22Rv1 (cell line): ENCODE results near the gene RANBP1.
"Not testable (repeated sequence)": the region's sequence is repeated elsewhere in the genome, so short reads cannot be mapped to it uniquely, and the experiment has no call there.

Experiments
- H3K27ac ChIP-seq: fragments of 450-650 bp; 2 replicates; pipeline ENCODE4 v1.5.1; 2017
- ZFX ChIP-seq: fragments of 450-650 bp; IDR thresholded peaks from 2 replicates; pipeline ENCODE4 v1.6.1; 2017; ENCODE audit warnings: antibody characterized with exemption, borderline replicate concordance
- TF ChIP-seq, protein P1 (sequence below): fragments of 450-650 bp; IDR thresholded peaks from 2 replicates; pipeline ENCODE4 v1.5.1; 2017; ENCODE audit warnings: mild to moderate bottlenecking

Gene RANBP1

DNA sequence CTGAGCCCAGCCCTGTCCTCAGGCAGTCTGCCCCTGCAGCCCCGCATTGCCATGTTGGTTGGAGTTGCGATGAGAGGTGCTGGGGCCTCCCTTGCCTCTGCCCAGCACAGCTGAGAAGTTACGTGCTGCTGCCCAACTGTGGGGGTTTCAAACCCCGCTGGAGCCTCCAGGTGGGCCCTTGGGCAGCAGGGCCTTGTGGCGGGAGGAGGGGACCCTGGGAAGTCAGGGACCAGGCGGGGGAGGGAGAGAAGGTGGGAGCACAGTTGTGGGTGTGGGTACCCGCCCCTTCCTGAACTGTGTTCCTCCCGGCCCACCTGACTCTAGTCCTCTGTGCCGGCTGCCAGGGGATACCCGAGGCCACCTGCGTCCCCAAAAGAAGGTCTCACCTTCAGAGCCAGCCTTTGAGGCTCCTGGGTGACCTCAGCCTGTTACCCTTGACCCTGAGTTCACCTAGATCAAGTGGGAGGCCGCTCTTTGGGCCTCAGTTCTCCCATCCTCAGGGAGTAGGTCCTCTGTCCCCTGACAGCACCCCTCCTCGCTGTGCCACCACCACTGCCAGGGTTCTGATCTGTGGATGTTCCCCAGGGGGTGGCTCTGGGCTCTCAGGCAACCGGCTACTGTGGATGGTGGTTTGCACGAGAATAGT is 42.6 kb downstream of the RANBP1 start:
- TF ChIP-seq ZFX: no peak
- TF ChIP-seq, protein P1, sequence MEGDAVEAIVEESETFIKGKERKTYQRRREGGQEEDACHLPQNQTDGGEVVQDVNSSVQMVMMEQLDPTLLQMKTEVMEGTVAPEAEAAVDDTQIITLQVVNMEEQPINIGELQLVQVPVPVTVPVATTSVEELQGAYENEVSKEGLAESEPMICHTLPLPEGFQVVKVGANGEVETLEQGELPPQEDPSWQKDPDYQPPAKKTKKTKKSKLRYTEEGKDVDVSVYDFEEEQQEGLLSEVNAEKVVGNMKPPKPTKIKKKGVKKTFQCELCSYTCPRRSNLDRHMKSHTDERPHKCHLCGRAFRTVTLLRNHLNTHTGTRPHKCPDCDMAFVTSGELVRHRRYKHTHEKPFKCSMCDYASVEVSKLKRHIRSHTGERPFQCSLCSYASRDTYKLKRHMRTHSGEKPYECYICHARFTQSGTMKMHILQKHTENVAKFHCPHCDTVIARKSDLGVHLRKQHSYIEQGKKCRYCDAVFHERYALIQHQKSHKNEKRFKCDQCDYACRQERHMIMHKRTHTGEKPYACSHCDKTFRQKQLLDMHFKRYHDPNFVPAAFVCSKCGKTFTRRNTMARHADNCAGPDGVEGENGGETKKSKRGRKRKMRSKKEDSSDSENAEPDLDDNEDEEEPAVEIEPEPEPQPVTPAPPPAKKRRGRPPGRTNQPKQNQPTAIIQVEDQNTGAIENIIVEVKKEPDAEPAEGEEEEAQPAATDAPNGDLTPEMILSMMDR: no peak
- no peak overlapping the region for H3K27ac ChIP-seq

DNA sequence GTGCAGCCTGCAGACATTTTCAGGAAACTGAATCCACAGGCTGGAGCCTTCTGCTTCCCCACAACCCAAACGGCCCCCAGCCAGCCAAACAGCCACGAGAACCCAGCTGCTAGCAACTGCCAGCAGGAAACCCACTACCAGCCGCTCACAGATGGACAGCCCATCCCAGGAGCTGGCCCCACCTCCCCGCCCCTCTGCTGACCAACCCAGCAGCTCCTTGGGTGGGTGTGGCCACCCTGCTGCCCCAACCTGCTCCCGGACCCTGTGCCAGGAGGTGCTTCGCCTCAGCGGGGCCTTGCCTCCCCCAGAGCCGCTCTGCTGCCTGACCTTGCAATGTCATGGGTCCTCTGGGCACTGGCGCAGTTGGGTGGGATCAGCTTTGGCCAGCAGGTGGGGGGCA is 43.2 kb downstream of the RANBP1 start:
- H3K27ac ChIP-seq: no peak overlapping the region
- TF ChIP-seq, protein P1: no peak
- no peak for TF ChIP-seq ZFX

DNA sequence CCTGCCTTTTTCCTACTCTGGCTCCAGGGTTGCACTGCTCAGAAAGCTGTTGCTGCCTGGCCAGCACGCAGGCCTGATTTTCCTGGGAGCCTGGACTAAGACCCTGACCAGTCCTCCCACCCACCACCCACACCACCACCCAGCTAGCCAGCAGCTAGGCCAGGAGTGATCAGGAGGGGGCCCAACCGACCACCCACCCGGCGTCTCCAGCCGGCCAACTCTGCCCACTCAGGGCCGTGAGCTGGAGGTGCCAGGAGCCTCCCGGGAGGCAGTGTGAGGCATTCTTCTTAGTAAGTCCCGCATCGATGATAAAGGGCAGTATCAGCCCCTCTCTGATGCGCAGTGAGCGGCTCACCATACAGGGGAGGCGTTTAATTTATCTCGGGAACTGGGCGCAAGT is 43.6 kb downstream of the RANBP1 start:
- not testable (repeated sequence) for H3K27ac ChIP-seq

DNA sequence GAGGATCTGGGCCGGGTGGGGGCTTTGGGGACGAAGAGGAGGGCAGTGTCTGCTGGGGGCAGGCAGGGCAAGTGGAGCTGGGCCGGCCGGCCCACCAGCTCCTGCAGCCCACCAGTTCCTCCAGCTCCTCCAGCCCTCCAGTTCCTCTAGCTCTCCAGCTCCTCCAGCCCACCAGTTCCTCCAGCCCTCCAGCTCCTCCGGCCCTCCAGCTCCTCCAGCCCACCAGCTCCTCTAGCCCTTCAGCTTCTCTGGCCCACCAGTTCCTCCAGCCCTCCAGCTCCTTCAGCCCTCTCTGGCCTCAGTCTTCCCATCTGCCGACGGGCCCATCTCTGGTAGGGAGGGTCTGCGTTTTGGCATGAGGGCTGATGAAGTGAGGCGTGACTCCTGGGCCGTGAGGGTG is 44.1 kb downstream of the RANBP1 start:
- TF ChIP-seq, protein P1: no peak
- TF ChIP-seq ZFX: no peak
- H3K27ac ChIP-seq: no peak overlapping the region

DNA sequence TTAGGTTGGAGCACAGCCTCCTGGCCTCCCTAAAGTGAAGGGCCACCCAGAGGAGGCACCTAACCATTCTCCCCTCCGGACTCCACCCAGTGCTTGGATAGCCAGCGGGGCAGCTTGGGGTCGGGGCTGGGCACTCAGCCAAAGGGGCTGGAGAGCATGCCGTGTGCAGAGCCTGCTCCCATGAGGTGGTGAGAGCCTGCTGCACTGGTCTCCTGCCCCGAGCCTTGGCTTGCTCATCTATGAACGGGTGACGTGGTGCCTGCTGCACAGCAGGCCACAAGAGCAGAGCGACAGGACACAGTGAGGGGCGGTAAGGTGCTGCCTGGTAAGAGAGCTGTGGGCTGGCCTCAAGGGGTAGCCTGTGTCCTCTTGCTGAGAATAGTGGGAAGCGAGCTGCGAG is 49.0 kb downstream of the RANBP1 start:
- H3K27ac ChIP-seq: no peak overlapping the region
- TF ChIP-seq, protein P1: no peak
- no peak for TF ChIP-seq ZFX

DNA sequence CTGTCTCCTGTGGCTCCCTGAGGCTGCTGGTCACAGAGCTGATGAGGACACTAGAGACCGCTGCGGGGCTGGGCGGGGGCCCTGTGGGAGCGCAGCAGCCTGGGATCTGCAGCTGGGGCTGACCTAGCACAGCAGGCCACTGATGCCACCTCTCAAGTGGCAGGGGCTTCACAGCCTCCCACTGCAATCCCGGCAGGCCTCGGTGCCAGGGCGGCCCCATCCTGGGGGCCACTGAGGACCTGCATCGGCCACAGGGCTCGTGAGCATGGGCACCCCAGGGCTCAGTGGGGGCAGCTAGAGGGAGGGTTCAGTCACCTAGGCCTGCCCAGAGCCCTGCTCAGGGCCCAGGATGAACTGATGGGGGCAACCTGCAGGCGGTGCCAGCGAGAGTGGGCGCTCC is 49.5 kb downstream of the RANBP1 start:
- TF ChIP-seq, protein P1: no peak
- H3K27ac ChIP-seq: no peak overlapping the region

DNA sequence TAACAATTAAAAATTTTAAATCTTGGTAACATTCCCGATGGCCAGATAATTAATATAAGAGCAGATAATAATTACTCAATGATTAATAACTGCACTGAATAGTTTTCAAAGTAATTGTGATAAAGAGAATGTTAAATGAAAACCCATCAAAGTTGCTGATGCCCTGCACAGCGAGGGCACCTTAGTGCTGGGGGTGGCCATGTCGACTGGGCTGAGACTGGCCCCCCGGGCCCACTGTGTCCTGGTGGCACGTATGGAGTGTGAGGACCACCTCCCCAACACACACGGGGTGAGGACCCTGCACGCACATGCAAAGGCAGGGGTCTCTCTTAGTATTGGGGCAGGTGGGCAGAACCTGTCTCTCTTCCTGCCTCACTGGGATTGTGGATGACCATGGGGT is 50.0 kb downstream of the RANBP1 start:
- TF ChIP-seq, protein P1: no peak
- TF ChIP-seq ZFX: no peak
- H3K27ac ChIP-seq: no peak overlapping the region

DNA sequence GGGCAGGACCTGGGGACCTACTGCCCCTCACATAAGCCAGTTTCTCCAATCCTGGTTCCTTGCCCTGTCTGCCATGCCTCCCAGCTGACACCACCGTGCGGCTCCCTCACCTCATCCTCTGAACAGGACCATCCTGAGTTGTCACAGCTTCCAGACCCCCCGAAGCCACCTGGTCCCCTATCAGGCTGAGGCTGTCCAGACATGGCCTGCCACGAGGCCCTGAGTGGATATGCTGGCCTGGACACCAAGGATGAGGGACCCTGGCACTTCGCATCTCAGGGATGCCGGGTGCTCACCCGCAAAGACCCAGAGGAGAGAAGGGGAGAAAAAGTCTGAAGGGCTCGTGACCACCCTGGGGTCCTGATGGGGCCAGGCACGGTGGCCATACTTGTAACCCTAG is 50.8 kb downstream of the RANBP1 start:
- TF ChIP-seq ZFX: no peak
- TF ChIP-seq, protein P1: no peak
- H3K27ac ChIP-seq: no peak overlapping the region
